ENCODE measurements around the gene RTKN.
"Not testable (repeated sequence)": the region's sequence is repeated elsewhere in the genome, so short reads cannot be mapped to it uniquely, and the experiment has no call there.

GRCh38 chr2:74470742-74471141 is 29.0 kb upstream of the RTKN start:
- not testable (repeated sequence) for TF ChIP-seq CTCF (conservative IDR thresholded peaks at IDR 0.05; ENCODE audit: low read depth, low read length); EZH2 (IDR thresholded peaks at IDR 0.05; ENCODE audit: borderline replicate concordance, low read depth, low read length, poor library complexity, severe bottlenecking)

Data from A673 (cell line).